ENCODE data around the gene ANLN.

DNA sequence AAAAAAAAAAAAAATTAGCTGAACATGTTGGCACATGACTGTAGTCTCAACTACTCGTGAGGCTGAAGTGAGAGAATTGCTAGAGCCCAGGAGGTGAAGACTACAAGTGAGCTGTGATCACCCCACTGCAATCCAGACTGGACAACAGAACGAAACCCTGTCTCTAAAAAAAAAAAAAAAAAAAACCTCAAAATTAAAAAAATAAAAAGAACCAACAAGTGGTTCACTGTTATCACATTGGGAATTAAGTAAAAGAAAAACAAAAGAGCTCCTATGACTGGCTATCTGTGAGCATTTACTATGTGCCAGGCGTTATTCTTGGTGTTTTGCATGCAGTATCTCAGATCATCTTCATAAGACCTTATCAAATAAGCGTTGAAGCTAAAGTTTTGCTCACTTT is 66.0 kb downstream of the ANLN start:
- TF ChIP-seq POLR2A (IDR thresholded peaks at IDR 0.05) = no peak
- TF ChIP-seq, protein P1, sequence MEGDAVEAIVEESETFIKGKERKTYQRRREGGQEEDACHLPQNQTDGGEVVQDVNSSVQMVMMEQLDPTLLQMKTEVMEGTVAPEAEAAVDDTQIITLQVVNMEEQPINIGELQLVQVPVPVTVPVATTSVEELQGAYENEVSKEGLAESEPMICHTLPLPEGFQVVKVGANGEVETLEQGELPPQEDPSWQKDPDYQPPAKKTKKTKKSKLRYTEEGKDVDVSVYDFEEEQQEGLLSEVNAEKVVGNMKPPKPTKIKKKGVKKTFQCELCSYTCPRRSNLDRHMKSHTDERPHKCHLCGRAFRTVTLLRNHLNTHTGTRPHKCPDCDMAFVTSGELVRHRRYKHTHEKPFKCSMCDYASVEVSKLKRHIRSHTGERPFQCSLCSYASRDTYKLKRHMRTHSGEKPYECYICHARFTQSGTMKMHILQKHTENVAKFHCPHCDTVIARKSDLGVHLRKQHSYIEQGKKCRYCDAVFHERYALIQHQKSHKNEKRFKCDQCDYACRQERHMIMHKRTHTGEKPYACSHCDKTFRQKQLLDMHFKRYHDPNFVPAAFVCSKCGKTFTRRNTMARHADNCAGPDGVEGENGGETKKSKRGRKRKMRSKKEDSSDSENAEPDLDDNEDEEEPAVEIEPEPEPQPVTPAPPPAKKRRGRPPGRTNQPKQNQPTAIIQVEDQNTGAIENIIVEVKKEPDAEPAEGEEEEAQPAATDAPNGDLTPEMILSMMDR (IDR thresholded peaks at IDR 0.05) = no peak
